ENCODE results near the gene PGS1. TPM values are rescaled to one million over a fixed set of nuclear protein-coding genes. Genes with fewer than 3 reads are reported as not detected.

Gene PGS1
- total RNA-seq, 3 donors from 2014 or later, result 47.4 to 51.7 (median 47.5) TPM

GRCh38 chr17:78412403-78412802 is 34.0 kb downstream of the PGS1 start:
- no peaks in the 10 kb centered on the region for H3K9me3 Mint-ChIP-seq
- no peak overlapping the region for H3K4me3 Mint-ChIP-seq
- peaks cover 78% of the 10 kb centered on the region for H3K4me1 Mint-ChIP-seq (ENCODE audit: low read depth)
- peak; percentile 32 to 39 for ATAC-seq
- H3K27me3 Mint-ChIP-seq (ENCODE audit: low read depth), result no peaks in the 10 kb centered on the region
- peaks cover 7% of the 10 kb centered on the region for H3K36me3 Mint-ChIP-seq (ENCODE audit: insufficient read depth)
- no peak for DNase-seq

- no peaks in the 10 kb centered on the region for H3K27me3 Mint-ChIP-seq (ENCODE audit: low read depth)
- H3K4me3 Mint-ChIP-seq, result peak overlapping the region; percentile 58
- peaks cover 8% of the 10 kb centered on the region for H3K36me3 Mint-ChIP-seq (ENCODE audit: insufficient read depth)
- peak; percentile 50 for DNase-seq
- ATAC-seq, result peak; percentile 58 to 61
- peaks cover 63% of the 10 kb centered on the region for H3K4me1 Mint-ChIP-seq (ENCODE audit: low read depth)
- H3K9me3 Mint-ChIP-seq, result no peaks in the 10 kb centered on the region
Observed at GRCh38 chr17:78414178-78415162, 36.0 kb downstream of the PGS1 start.

- Mint-ChIP-seq H3K27me3 (ENCODE audit: low read depth) (no peaks in the 10 kb centered on the region), H3K4me1 (ENCODE audit: low read depth) (peaks cover 64% of the 10 kb centered on the region), H3K36me3 (ENCODE audit: insufficient read depth) (peaks cover 17% of the 10 kb centered on the region), H3K9me3 (no peaks in the 10 kb centered on the region), H3K4me3 (no peak overlapping the region)
- no peak for ATAC-seq
- DNase-seq, result no peak
Observed at GRCh38 chr17:78415821-78416711, 37.6 kb downstream of the PGS1 start.

- no peak for DNase-seq
- no peak for ATAC-seq
- no peaks in the 10 kb centered on the region for H3K27me3 Mint-ChIP-seq (ENCODE audit: low read depth)
- peaks cover 19% of the 10 kb centered on the region for H3K36me3 Mint-ChIP-seq (ENCODE audit: insufficient read depth)
- peaks cover 68% of the 10 kb centered on the region for H3K4me1 Mint-ChIP-seq (ENCODE audit: low read depth)
- H3K4me3 Mint-ChIP-seq, result no peak overlapping the region
- H3K9me3 Mint-ChIP-seq, result no peaks in the 10 kb centered on the region
Observed at GRCh38 chr17:78416791-78417530, 38.5 kb downstream of the PGS1 start.

GRCh38 chr17:78417531-78417909 is 39.1 kb downstream of the PGS1 start:
- peaks cover 65% of the 10 kb centered on the region for H3K4me1 Mint-ChIP-seq (ENCODE audit: low read depth)
- no peak for ATAC-seq
- H3K4me3 Mint-ChIP-seq, result no peak overlapping the region
- H3K36me3 Mint-ChIP-seq (ENCODE audit: insufficient read depth), result peaks cover 22% of the 10 kb centered on the region
- DNase-seq, result no peak
- no peaks in the 10 kb centered on the region for H3K9me3 Mint-ChIP-seq
- no peaks in the 10 kb centered on the region for H3K27me3 Mint-ChIP-seq (ENCODE audit: low read depth)

- DNase-seq (no peak), ATAC-seq (no peak)
- Mint-ChIP-seq H3K9me3 (no peaks in the 10 kb centered on the region), H3K36me3 (ENCODE audit: insufficient read depth) (peaks cover 25% of the 10 kb centered on the region), H3K4me1 (ENCODE audit: low read depth) (peaks cover 56% of the 10 kb centered on the region), H3K27me3 (ENCODE audit: low read depth) (no peaks in the 10 kb centered on the region), H3K4me3 (no peak overlapping the region)
Observed at GRCh38 chr17:78418326-78419026, 40.0 kb downstream of the PGS1 start.

- Mint-ChIP-seq H3K4me3 (no peak overlapping the region), H3K9me3 (no peaks in the 10 kb centered on the region), H3K27me3 (ENCODE audit: low read depth) (no peaks in the 10 kb centered on the region), H3K4me1 (ENCODE audit: low read depth) (peaks cover 38% of the 10 kb centered on the region), H3K36me3 (ENCODE audit: insufficient read depth) (peaks cover 29% of the 10 kb centered on the region)
- DNase-seq (no peak), ATAC-seq (no peak)
Observed at GRCh38 chr17:78419970-78420815, 41.7 kb downstream of the PGS1 start.

- DNase-seq (no peak), ATAC-seq (no peak)
- no peaks in the 10 kb centered on the region for H3K9me3 Mint-ChIP-seq
- H3K27me3 Mint-ChIP-seq (ENCODE audit: low read depth), result no peaks in the 10 kb centered on the region
- H3K4me3 Mint-ChIP-seq, result no peak overlapping the region
- peaks cover 29% of the 10 kb centered on the region for H3K36me3 Mint-ChIP-seq (ENCODE audit: insufficient read depth)
- H3K4me1 Mint-ChIP-seq (ENCODE audit: low read depth), result peaks cover 29% of the 10 kb centered on the region
Observed at GRCh38 chr17:78421084-78421533, 42.7 kb downstream of the PGS1 start.

- peaks cover 29% of the 10 kb centered on the region for H3K36me3 Mint-ChIP-seq (ENCODE audit: insufficient read depth)
- H3K9me3 Mint-ChIP-seq, result no peaks in the 10 kb centered on the region
- no peak overlapping the region for H3K4me3 Mint-ChIP-seq
- H3K4me1 Mint-ChIP-seq (ENCODE audit: low read depth), result peaks cover 25% of the 10 kb centered on the region
- ATAC-seq (peak; percentile 84 to 85), DNase-seq (peak; percentile 72)
- H3K27me3 Mint-ChIP-seq (ENCODE audit: low read depth), result no peaks in the 10 kb centered on the region
Observed at GRCh38 chr17:78421534-78422266, 43.3 kb downstream of the PGS1 start.

- peaks cover 27% of the 10 kb centered on the region for H3K36me3 Mint-ChIP-seq (ENCODE audit: insufficient read depth)
- H3K4me1 Mint-ChIP-seq (ENCODE audit: low read depth), result peaks cover 19% of the 10 kb centered on the region
- DNase-seq (no peak), ATAC-seq (no peak)
- H3K27me3 Mint-ChIP-seq (ENCODE audit: low read depth), result no peaks in the 10 kb centered on the region
- H3K4me3 Mint-ChIP-seq, result no peak overlapping the region
- no peaks in the 10 kb centered on the region for H3K9me3 Mint-ChIP-seq
Observed at GRCh38 chr17:78422267-78422605, 43.8 kb downstream of the PGS1 start.

GRCh38 chr17:78422872-78423588 is 44.6 kb downstream of the PGS1 start:
- Mint-ChIP-seq H3K36me3 (ENCODE audit: insufficient read depth) (peaks cover 24% of the 10 kb centered on the region), H3K4me1 (ENCODE audit: low read depth) (peaks cover 16% of the 10 kb centered on the region), H3K9me3 (no peaks in the 10 kb centered on the region), H3K27me3 (ENCODE audit: low read depth) (no peaks in the 10 kb centered on the region), H3K4me3 (no peak overlapping the region)
- DNase-seq, result no peak
- no peak for ATAC-seq
